GM10847 (cell line): ENCODE data around the gene HIPK2.

Experiments used
- POLR2A ChIP-seq: IDR thresholded peaks from 2 replicates; pipeline ENCODE4 v1.6.1; 2011; ENCODE audit not compliant: insufficient read length; ENCODE audit errors: extremely low read depth

The HIPK2 gene

GRCh38 chr7:139557857-139558581 is 219.8 kb downstream of the HIPK2 start:
- TF ChIP-seq POLR2A, result no peak

DNA sequence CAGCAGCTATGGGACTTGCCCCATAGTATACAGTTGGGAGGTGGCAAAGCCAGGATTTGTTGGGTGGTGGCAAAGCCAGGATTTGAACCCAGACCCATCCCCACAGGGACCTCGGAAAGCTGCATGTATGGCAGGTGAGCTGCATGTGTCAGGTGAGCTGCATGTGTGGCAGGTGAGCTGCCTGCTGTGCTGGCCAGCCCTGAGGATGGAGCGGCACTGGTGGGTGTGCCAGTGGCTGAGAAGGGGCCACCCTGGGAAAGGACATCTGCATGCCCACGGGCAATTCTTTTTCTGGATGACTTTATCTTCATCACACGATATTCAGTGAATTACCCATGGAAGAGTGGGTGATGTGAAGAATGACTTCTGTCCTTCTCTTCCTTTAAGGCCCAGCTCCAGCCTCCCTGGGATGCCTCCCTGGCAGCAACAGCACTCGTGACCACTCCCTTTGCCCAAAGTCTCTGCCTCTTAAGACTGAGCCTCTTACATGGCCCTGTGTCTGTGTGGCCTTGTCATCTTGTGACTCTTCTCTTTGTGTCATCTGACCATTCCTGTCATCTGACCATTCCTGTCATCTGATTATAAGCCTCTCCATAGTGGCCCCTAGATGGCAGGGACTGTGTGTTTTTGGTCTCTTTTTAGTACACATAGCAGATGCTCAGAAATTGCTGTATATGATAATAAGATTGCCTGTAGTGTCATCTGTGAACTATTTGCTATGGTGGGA is 229.3 kb downstream of the HIPK2 start:
- TF ChIP-seq POLR2A, result no peak

DNA sequence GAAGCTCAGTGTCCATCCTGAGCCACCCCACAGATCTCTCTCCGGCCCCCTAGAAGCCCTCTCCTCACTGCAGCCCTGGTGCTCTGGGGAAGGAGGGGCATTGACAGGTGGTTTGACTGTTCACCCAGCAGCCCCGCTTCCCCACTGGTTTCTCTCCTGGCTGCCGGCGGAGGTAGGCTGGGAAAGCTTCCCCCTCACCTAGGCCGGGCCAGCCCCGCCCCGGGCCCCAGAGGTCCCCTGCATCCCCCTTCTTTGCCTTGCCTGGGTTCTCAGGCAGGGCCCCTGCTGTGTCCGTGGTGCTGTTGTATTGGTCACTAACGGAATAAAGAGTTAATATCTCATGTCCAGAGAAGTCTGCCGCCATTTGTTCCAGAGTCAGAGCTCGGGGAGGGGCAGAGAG is 233.2 kb downstream of the HIPK2 start:
- TF ChIP-seq POLR2A, result no peak

GRCh38 chr7:139543801-139544603 is 233.8 kb downstream of the HIPK2 start:
- no peak for TF ChIP-seq POLR2A

- TF ChIP-seq POLR2A, result no peak
Measured at GRCh38 chr7:139542308-139543151, 235.3 kb downstream of the HIPK2 start.

DNA sequence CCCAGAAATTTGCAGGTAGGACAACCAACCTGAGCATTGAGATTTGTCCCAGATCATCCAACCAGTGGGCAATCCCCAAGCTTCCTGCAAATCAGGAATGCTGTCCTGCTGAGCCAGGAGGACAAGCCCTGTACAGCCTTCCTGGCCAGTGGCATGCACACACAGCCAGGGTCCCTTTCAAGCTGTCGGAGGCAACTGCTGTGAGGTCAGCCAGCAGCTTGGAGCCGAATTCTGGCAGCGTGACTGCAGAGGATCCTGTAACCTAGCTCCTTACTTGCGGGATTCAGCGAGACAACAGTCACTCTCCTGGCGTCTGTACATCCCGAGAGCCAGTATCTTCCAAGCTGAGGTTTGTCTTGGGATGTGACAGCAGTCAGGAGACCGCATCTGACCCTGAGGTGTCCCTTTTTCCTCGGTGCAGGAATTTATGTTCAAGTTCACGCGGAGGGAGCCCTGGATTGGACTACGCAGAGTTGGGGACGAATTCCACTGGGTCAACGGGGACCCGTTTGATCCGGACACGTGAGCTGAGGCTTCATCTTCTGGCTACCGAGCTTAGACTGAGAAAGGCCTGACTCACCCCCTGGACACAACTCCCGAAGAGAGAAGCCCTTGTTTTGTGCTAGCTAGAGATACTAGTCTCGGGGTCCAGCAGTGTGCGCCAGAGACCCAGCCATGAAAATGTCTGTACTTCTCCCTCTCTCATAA is 236.0 kb downstream of the HIPK2 start:
- no peak for TF ChIP-seq POLR2A

- no peak for TF ChIP-seq POLR2A
Measured at GRCh38 chr7:139540203-139540602, 237.6 kb downstream of the HIPK2 start.

- no peak for TF ChIP-seq POLR2A
Measured at GRCh38 chr7:139538881-139539635, 238.7 kb downstream of the HIPK2 start.

DNA sequence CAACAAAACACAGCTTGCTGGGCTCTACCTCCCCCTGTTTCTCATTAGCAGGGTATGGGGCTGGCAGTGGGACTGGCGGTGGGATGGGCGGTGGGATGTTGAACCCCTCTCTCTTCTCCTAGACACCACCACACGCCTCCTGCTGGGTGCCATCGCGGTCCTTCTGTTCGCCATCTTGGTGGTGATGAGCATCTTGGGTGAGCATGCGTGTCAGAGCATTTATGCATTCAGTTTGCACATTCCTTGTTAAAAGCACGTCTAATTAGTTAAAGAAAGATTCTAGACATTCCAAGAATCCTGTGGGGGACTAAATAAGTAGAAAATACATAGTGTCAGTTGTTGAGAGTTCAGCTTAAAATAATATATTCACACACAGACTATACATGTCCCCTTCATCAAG is 241.6 kb downstream of the HIPK2 start:
- TF ChIP-seq POLR2A, result no peak

DNA sequence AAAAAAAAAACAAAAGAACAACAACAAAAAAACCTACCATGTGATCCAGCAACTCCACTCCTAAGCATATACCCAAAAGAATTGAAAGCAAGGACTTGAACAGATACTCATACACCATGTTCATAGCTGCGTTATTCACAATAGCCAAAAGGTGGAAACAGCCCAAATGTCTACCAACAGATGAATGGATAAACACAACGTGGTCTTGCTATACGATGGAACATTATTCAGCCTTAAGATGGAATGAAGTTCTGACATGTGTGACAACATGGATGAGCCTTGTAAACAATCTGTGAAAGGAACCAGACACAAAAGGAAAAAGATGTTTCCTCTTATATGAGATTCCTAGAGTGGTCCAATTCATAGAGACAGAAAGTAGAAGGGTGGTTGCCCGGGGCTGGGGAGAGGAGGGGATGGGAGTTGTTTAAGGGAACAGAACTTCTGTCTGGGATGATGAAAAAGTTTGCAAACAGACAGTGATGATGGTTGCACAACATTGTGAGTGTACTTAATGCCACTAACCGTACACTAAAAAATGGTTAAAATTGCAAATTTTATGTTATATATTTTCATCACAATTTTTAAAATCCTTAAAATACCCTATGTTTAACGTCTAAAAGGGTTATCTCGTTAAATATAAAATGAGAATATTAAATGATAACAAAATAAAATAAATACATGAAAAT is 242.7 kb downstream of the HIPK2 start:
- no peak for TF ChIP-seq POLR2A

GRCh38 chr7:139534096-139534495 is 243.7 kb downstream of the HIPK2 start:
- TF ChIP-seq POLR2A, result no peak

DNA sequence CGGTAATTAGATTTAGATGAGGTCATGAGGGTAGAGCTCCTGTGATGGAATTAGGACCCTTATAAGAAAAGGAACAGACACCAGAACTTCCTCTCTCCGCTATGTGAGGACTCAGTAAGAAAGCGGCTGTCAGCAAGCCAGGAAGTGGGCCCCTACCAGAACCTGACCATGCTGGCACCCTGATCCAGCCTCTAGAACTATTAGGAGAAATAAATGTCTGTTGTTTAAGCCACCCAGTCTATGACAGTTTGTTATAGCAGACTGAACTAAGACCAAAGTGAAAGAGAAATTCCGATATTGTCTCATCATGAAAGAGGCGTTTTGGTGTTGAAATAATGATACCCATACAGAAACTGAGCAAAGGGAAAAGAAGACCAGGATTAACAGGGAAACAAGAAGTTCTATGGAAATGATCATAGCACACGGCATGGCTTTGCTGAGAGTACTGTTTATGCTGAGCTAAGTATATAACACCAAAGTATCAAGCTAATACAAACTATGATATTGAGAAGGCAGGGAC is 245.1 kb downstream of the HIPK2 start:
- TF ChIP-seq POLR2A, result no peak

- TF ChIP-seq POLR2A, result no peak
Measured at GRCh38 chr7:139531094-139531493, 246.7 kb downstream of the HIPK2 start.
